Activated B cell treated with CpG ODN at 0.5 μM for 24 hours (primary cell): ENCODE measurements around the gene JARID2. TPM values are rescaled to one million over a fixed set of nuclear protein-coding genes. Genes with fewer than 3 reads are reported as not detected.

Source experiments
- ATAC-seq: fragments of 200-7000 bp; cut with Tn5 transposase; one replicate; pipeline ENCODE4 v1.10.0; 2021; ENCODE audit warnings: low read depth, mild to moderate bottlenecking, moderate library complexity
- CTCF ChIA-PET: fragments of 350-600 bp; sonication (Branson Sonifier 250); formaldehyde crosslinking; loops from one replicate; lab custom pipeline; 2021; ENCODE audit warnings: antibody characterized with exemption; lab: Charles Lee
- POLR2A ChIA-PET: fragments of 350-600 bp; sonication (Branson Sonifier 250); formaldehyde crosslinking; loops from one replicate; lab custom pipeline; 2021; ENCODE audit warnings: antibody characterized with exemption; lab: Charles Lee
- DNase-seq: peaks from one replicate; pipeline ENCODE4 v3.0.0; 2022
- H3K27ac Mint-ChIP-seq: one replicate; pipeline ENCODE4 v1.8.0; 2020; ENCODE audit warnings: mixed read lengths
- H3K27me3 Mint-ChIP-seq: one replicate; pipeline ENCODE4 v1.8.0; 2021; ENCODE audit warnings: mixed read lengths
- H3K36me3 Mint-ChIP-seq: one replicate; pipeline ENCODE4 v1.8.0; 2021; ENCODE audit warnings: low read depth, mixed read lengths
- H3K4me1 Mint-ChIP-seq: one replicate; pipeline ENCODE4 v1.8.0; 2021; ENCODE audit warnings: mixed read lengths
- H3K4me3 Mint-ChIP-seq: one replicate; pipeline ENCODE4 v1.8.0; 2020; ENCODE audit warnings: mild to moderate bottlenecking, mixed read lengths
- H3K9me3 Mint-ChIP-seq: one replicate; pipeline ENCODE4 v1.8.0; 2020; ENCODE audit warnings: mixed read lengths
- CTCF ChIP-seq: fragments of 200-600 bp; IDR thresholded peaks from one replicate; pipeline ENCODE4 v1.8.0; 2022; ENCODE audit warnings: antibody characterized with exemption, mild to moderate bottlenecking
- intact Hi-C: fragments of 100-400 bp; cut with micrococcal nuclease; formaldehyde crosslinking; loops from one replicate; pipeline ENCODE4 v1.15.1; 2024
- total RNA-seq: library from RNA; stranded (reverse); gene quantifications from 2 replicates; pipeline ENCODE4 v1.2.3, GENCODE V29; 2022

The JARID2 gene
- total RNA-seq, 1 donor from 2014 or later: 28.5 TPM

- peaks cover 8% of the 10 kb centered on the region for H3K36me3 Mint-ChIP-seq
- H3K4me1 Mint-ChIP-seq: peaks cover 96% of the 10 kb centered on the region
- intact Hi-C loops: no loop called here
- no peak for TF ChIP-seq CTCF
- ATAC-seq (no peak), DNase-seq (no peak)
- H3K4me3 Mint-ChIP-seq: no peak overlapping the region
- CTCF ChIA-PET: interaction anchor here (1.4 kb wide), 1 partner anchor 13 kb away, joined by 7 read pairs; no protein-coding TSS in a partner anchor
- POLR2A ChIA-PET: interaction anchor here (0.7 to 3.1 kb wide), 4 partner anchors 14 to 20 kb away, joined by 3 to 12 read pairs (median 4); no protein-coding TSS in a partner anchor
- no peaks in the 10 kb centered on the region for H3K9me3 Mint-ChIP-seq
- H3K27me3 Mint-ChIP-seq: no peaks in the 10 kb centered on the region
- H3K27ac Mint-ChIP-seq: peak overlapping the region; percentile 36
Observed at GRCh38 chr6:15268137-15268908, 22.5 kb downstream of the JARID2 start.

GRCh38 chr6:15269011-15269410, 23.1 kb downstream of the JARID2 start:
- CTCF ChIA-PET: interaction anchor here (1.4 kb wide), 1 partner anchor 13 kb away, joined by 7 read pairs; no protein-coding TSS in a partner anchor
- H3K4me1 Mint-ChIP-seq: peaks cover 91% of the 10 kb centered on the region
- H3K27ac Mint-ChIP-seq: peak overlapping the region; percentile 12
- no peak for ATAC-seq
- TF ChIP-seq CTCF: no peak
- POLR2A ChIA-PET: interaction anchor here (0.7 to 1.4 kb wide), 4 partner anchors 15 to 1981 kb away, joined by 3 to 6 read pairs (median 3); no protein-coding TSS in a partner anchor
- intact Hi-C loops: no loop called here
- H3K4me3 Mint-ChIP-seq: peak overlapping the region; percentile 11
- H3K9me3 Mint-ChIP-seq: no peaks in the 10 kb centered on the region
- peaks cover 10% of the 10 kb centered on the region for H3K36me3 Mint-ChIP-seq
- DNase-seq: no peak
- H3K27me3 Mint-ChIP-seq: no peaks in the 10 kb centered on the region

GRCh38 chr6:15269619-15270018, 23.8 kb downstream of the JARID2 start:
- ChIA-PET POLR2A (interaction anchor here (0.7 to 0.9 kb wide), 2 partner anchors 9 to 1981 kb away, joined by 3 read pairs; no protein-coding TSS in a partner anchor), CTCF (no interaction called here)
- no peak for ATAC-seq
- no peak for TF ChIP-seq CTCF
- Mint-ChIP-seq H3K4me3 (no peak overlapping the region), H3K4me1 (peaks cover 91% of the 10 kb centered on the region), H3K36me3 (peaks cover 10% of the 10 kb centered on the region), H3K27me3 (no peaks in the 10 kb centered on the region), H3K27ac (no peak overlapping the region), H3K9me3 (no peaks in the 10 kb centered on the region)
- DNase-seq: no peak
- intact Hi-C loops: no loop called here

GRCh38 chr6:15270402-15270801, 24.5 kb downstream of the JARID2 start:
- Mint-ChIP-seq H3K4me1 (peaks cover 89% of the 10 kb centered on the region), H3K4me3 (no peak overlapping the region)
- CTCF ChIA-PET: no interaction called here

More at GRCh38 chr6:15270402-15270801, 24.5 kb downstream of the JARID2 start:
- ATAC-seq: no peak
- intact Hi-C loops: no loop called here
- Mint-ChIP-seq H3K27me3 (no peaks in the 10 kb centered on the region), H3K27ac (no peak overlapping the region), H3K36me3 (peaks cover 15% of the 10 kb centered on the region), H3K9me3 (no peaks in the 10 kb centered on the region)
- DNase-seq: no peak
- no peak for TF ChIP-seq CTCF
- POLR2A ChIA-PET: interaction anchor here (0.9 kb wide), 1 partner anchor 9 kb away, joined by 3 read pairs; no protein-coding TSS in a partner anchor
